ENCODE measurements around the gene CLEC4A. TPM values are rescaled to one million over a fixed set of nuclear protein-coding genes. Genes with fewer than 3 reads are reported as not detected.

Gene CLEC4A
- total and polyA plus RNA-seq, 12 donors: 0.24 to 8.4 (median 1.8) TPM; not detected in 1

DNA sequence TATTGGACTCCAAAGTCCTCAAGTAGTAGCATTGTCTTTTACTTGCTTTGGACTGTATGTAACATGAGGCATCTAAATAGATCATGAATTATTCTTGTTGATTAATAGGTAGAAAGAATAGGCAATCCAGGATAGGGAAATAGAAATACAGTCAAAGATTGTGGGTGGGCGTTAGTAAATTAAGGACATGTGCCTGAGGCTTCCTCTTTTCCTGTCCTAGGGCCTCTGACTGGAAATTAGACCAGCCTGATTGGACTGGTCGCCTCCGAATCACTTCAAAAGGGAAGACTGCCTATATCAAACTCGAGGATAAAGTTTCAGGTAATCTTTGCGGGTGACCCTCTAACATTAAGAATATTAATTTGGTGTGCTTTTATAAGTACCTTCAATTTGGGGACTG, 33.7 kb upstream of the CLEC4A start:
- 83 to 91% (median 85%) methylated on average over 5 of the region's 5 CpGs for WGBS, 4 donors
- Histone ChIP-seq H3K27ac (no peak overlapping the region), H3K4me1 (replicated peaks in 1 of 2) (peaks cover 0 to 17% of the 10 kb centered on the region in 2 donors), H3K9me3 (replicated peaks in 1 of 3) (no peaks in the 10 kb centered on the region), H3K4me3 (no peak overlapping the region), H3K36me3 (replicated peaks in 1 of 2) (peaks cover 0 to 54% of the 10 kb centered on the region in 2 donors), H3K27me3 (no peaks in the 10 kb centered on the region)
- no peak for DNase-seq
- intact Hi-C loops (cut with DNase I): no loop called here
- TF ChIP-seq POLR2A (IDR thresholded peaks at IDR 0.05): no peak
- TF ChIP-seq, protein P1, sequence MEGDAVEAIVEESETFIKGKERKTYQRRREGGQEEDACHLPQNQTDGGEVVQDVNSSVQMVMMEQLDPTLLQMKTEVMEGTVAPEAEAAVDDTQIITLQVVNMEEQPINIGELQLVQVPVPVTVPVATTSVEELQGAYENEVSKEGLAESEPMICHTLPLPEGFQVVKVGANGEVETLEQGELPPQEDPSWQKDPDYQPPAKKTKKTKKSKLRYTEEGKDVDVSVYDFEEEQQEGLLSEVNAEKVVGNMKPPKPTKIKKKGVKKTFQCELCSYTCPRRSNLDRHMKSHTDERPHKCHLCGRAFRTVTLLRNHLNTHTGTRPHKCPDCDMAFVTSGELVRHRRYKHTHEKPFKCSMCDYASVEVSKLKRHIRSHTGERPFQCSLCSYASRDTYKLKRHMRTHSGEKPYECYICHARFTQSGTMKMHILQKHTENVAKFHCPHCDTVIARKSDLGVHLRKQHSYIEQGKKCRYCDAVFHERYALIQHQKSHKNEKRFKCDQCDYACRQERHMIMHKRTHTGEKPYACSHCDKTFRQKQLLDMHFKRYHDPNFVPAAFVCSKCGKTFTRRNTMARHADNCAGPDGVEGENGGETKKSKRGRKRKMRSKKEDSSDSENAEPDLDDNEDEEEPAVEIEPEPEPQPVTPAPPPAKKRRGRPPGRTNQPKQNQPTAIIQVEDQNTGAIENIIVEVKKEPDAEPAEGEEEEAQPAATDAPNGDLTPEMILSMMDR (IDR thresholded peaks at IDR 0.05): no peak

DNA sequence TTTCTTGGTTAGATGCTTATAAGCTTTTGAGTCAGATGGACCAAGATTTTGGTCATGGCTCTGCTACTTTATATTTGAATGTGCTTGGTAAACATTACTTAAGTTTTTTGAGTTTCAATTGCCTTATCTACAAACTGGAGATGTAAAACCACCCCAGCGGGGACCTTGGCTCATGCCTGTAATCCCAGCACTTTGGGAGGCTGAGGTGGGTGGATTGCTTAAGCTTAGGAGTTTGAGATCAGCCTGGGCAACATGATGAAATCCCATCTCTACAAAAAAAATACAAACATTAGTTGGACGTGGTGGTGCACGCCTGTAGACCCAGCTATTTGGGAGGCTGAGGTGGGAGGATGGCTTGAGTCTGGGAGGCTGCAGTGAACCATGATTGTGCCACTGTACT, 30.1 kb upstream of the CLEC4A start:
- DNase-seq: no peak
- Histone ChIP-seq H3K4me1 (replicated peaks in 1 of 2) (peaks cover 0 to 7% of the 10 kb centered on the region in 2 donors), H3K27me3 (no peaks in the 10 kb centered on the region), H3K9me3 (replicated peaks in 1 of 3) (no peaks in the 10 kb centered on the region), H3K4me3 (no peak overlapping the region), H3K36me3 (replicated peaks in 1 of 2) (peaks cover 0 to 79% of the 10 kb centered on the region in 2 donors), H3K27ac (no peak overlapping the region)
- TF ChIP-seq, protein P1 (IDR thresholded peaks at IDR 0.05): no peak
- 94 to 99% (median 98%) methylated on average over 3 of the region's 3 CpGs for WGBS, 4 donors
- intact Hi-C loops (cut with DNase I): no loop called here

DNA sequence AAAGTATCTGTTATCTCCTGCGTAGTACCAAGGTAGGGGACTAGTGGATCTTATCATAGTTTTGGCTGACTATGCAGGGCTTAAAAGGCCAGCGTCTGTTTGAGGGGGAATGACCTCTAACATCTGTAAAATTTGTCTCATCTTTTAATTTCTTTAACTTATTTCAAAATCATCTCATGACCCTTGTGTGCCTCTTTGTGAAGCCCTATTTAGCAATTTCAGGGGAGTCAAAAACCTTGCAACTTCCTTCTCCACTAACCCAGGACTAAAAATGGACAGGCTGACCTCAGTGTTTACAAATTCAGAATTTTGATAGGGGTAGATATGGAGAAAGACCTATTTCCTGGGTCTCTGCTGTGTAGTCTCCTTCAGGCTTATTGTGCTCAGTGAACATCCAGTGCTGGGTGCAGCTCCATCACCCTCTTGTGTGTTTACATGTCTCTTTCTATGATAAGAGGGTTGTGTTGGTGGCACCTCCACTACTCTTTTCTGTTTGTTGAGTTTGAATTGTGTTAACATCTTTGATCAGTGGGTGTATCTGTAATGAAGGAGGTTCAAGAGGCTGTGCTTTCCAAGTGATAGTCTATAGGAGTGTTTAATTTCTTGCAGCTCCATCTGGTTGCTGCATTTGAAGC, 27.0 kb upstream of the CLEC4A start:
- no peaks in the 10 kb centered on the region for H3K9me3 ChIP-seq (replicated peaks in 1 of 3)
- TF ChIP-seq, protein P1 (IDR thresholded peaks at IDR 0.05): no peak
- 69 to 81% (median 73%) methylated on average over 2 of the region's 2 CpGs for WGBS, 4 donors
- DNase-seq: no peak
- H3K36me3 ChIP-seq (replicated peaks in 1 of 2): peaks cover 0 to 58% of the 10 kb centered on the region in 2 donors
- no peaks in the 10 kb centered on the region for H3K27me3 ChIP-seq
- intact Hi-C loops (cut with DNase I): no loop called here
- H3K4me3 ChIP-seq: no peak overlapping the region
- H3K27ac ChIP-seq: no peak overlapping the region
- no peaks in the 10 kb centered on the region for H3K4me1 ChIP-seq (replicated peaks in 1 of 2)

DNA sequence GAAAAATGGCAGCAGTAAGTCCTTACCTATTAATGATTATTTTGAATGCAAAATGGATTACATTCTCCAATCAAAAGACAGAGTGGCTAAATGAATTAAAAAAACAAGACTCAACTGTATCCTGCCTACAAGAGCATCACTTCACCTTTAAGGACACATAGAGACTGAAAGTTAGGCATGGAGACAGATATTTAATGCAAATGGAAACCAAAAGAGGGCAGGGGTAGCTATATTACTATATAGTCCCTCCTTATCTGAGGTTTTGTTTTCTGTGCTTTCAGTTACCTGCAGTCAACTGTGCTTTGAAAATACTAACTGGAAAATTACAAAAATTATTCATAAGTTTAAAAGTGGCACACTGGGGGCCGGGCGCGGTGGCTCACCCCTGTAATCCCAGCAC, 24.2 kb upstream of the CLEC4A start:
- Histone ChIP-seq H3K27me3 (no peaks in the 10 kb centered on the region), H3K4me1 (replicated peaks in 1 of 2) (no peaks in the 10 kb centered on the region), H3K36me3 (replicated peaks in 1 of 2) (peaks cover 0 to 30% of the 10 kb centered on the region in 2 donors), H3K9me3 (replicated peaks in 1 of 3) (no peaks in the 10 kb centered on the region), H3K27ac (no peak overlapping the region), H3K4me3 (no peak overlapping the region)
- WGBS, 4 donors: 94 to 100% (median 99%) methylated on average over 3 of the region's 3 CpGs
- DNase-seq: no peak
- no peak for TF ChIP-seq POLR2A (IDR thresholded peaks at IDR 0.05)
- TF ChIP-seq, protein P1 (IDR thresholded peaks at IDR 0.05): no peak
- intact Hi-C loops (cut with DNase I): no loop called here
